Skeletal muscle satellite cell (primary cell): ENCODE data around the gene GPR83.
A peak's percentile ranks its signal among the peaks of the same experiment; 100 is the strongest.
"Not testable (repeated sequence)": the region's sequence is repeated elsewhere in the genome, so short reads cannot be mapped to it uniquely, and the experiment has no call there.

ENCODE experiments used
- H3K27me3 ChIP-seq: 2 replicates; pipeline ENCODE4 v1.7.0; 2013; ENCODE audit warnings: low read length; ENCODE audit not compliant: control insufficient read depth, insufficient read depth
- H3K36me3 ChIP-seq: 2 replicates; pipeline ENCODE4 v1.7.0; 2013; ENCODE audit warnings: mild to moderate bottlenecking, control low read depth, low read length; ENCODE audit not compliant: insufficient read depth
- H3K4me1 ChIP-seq: 2 replicates; pipeline ENCODE4 v1.7.0; 2013; ENCODE audit warnings: low read length; ENCODE audit not compliant: control insufficient read depth, insufficient read depth
- H3K4me2 ChIP-seq: 2 replicates; pipeline ENCODE4 v1.7.0; 2013; ENCODE audit warnings: mild to moderate bottlenecking, low read length
- H3K4me3 ChIP-seq: 2 replicates; pipeline ENCODE4 v1.7.0; 2013; ENCODE audit warnings: low read length
- H3K9ac ChIP-seq: 2 replicates; pipeline ENCODE4 v1.7.0; 2013; ENCODE audit warnings: mild to moderate bottlenecking, low read depth, low read length, moderate library complexity
- H3K9me3 ChIP-seq: replicated peaks from 2 replicates; pipeline ENCODE4 v1.7.0; 2013; ENCODE audit warnings: mild to moderate bottlenecking, control low read depth, low read length

The GPR83 gene

GRCh38 chr11:94417386-94417987 is 16.3 kb upstream of the GPR83 start:
- Histone ChIP-seq H3K4me3 (no peak overlapping the region), H3K4me2 (no peak overlapping the region), H3K4me1 (no peaks in the 10 kb centered on the region), H3K36me3 (no peaks in the 10 kb centered on the region), H3K27me3 (no peaks in the 10 kb centered on the region), H3K9ac (no peak overlapping the region), H3K9me3 (no peaks in the 10 kb centered on the region)

GRCh38 chr11:94405062-94405833 is 4.0 kb upstream of the GPR83 start:
- H3K9me3 ChIP-seq, result no peaks in the 10 kb centered on the region
- no peak overlapping the region for H3K4me2 ChIP-seq
- H3K27me3 ChIP-seq, result peaks cover 23% of the 10 kb centered on the region
- H3K36me3 ChIP-seq, result no peaks in the 10 kb centered on the region
- peaks cover 4% of the 10 kb centered on the region for H3K4me1 ChIP-seq
- no peak overlapping the region for H3K4me3 ChIP-seq
- H3K9ac ChIP-seq, result no peak overlapping the region

GRCh38 chr11:94402355-94402754 is 1.1 kb upstream of the GPR83 start:
- no peak overlapping the region for H3K4me3 ChIP-seq
- H3K4me1 ChIP-seq, result peaks cover 4% of the 10 kb centered on the region
- no peak overlapping the region for H3K4me2 ChIP-seq
- H3K9ac ChIP-seq, result no peak overlapping the region
- H3K9me3 ChIP-seq, result no peaks in the 10 kb centered on the region
- no peaks in the 10 kb centered on the region for H3K36me3 ChIP-seq
- peaks cover 52% of the 10 kb centered on the region for H3K27me3 ChIP-seq

- Histone ChIP-seq H3K27me3 (peaks cover 53% of the 10 kb centered on the region), H3K36me3 (no peaks in the 10 kb centered on the region), H3K9me3 (no peaks in the 10 kb centered on the region), H3K9ac (no peak overlapping the region), H3K4me1 (peaks cover 4% of the 10 kb centered on the region), H3K4me3 (peak overlapping the region; percentile 61), H3K4me2 (peak overlapping the region; percentile 86)
These were observed 600 bp upstream of the GPR83 start for GRCh38 chr11:94401773-94402265.

GRCh38 chr11:94400457-94400838 is 771 bp downstream of the GPR83 start:
- no peaks in the 10 kb centered on the region for H3K9me3 ChIP-seq
- H3K4me3 ChIP-seq, result no peak overlapping the region
- H3K27me3 ChIP-seq, result peaks cover 56% of the 10 kb centered on the region
- H3K4me1 ChIP-seq, result peaks cover 4% of the 10 kb centered on the region
- H3K9ac ChIP-seq, result no peak overlapping the region
- peak overlapping the region; percentile 86 for H3K4me2 ChIP-seq
- no peaks in the 10 kb centered on the region for H3K36me3 ChIP-seq

- H3K9me3 ChIP-seq, result no peaks in the 10 kb centered on the region
- H3K36me3 ChIP-seq, result no peaks in the 10 kb centered on the region
- H3K4me3 ChIP-seq, result no peak overlapping the region
- H3K9ac ChIP-seq, result no peak overlapping the region
- H3K4me2 ChIP-seq, result no peak overlapping the region
- H3K4me1 ChIP-seq, result peaks cover 4% of the 10 kb centered on the region
- H3K27me3 ChIP-seq, result peaks cover 60% of the 10 kb centered on the region
These were observed 1.2 kb downstream of the GPR83 start for GRCh38 chr11:94400050-94400449.

- no peak overlapping the region for H3K4me3 ChIP-seq
- no peaks in the 10 kb centered on the region for H3K36me3 ChIP-seq
- no peak overlapping the region for H3K9ac ChIP-seq
- no peak overlapping the region for H3K4me2 ChIP-seq
- H3K4me1 ChIP-seq, result peaks cover 4% of the 10 kb centered on the region
- no peaks in the 10 kb centered on the region for H3K9me3 ChIP-seq
- H3K27me3 ChIP-seq, result peaks cover 66% of the 10 kb centered on the region
These were observed 3.1 kb downstream of the GPR83 start for GRCh38 chr11:94398101-94398500.

GRCh38 chr11:94396282-94396681 is 4.9 kb downstream of the GPR83 start:
- H3K4me1 ChIP-seq, result peaks cover under 1% of the 10 kb centered on the region
- no peak overlapping the region for H3K4me2 ChIP-seq
- H3K27me3 ChIP-seq, result peaks cover 54% of the 10 kb centered on the region

GRCh38 chr11:94391937-94392336 is 9.3 kb downstream of the GPR83 start:
- H3K4me3 ChIP-seq, H3K36me3 ChIP-seq, H3K9ac ChIP-seq, H3K4me2 ChIP-seq, H3K4me1 ChIP-seq, H3K9me3 ChIP-seq: not testable (repeated sequence)
- peaks cover 14% of the 10 kb centered on the region for H3K27me3 ChIP-seq

More at GRCh38 chr11:94396282-94396681, 4.9 kb downstream of the GPR83 start:
- Histone ChIP-seq H3K9ac (no peak overlapping the region), H3K9me3 (no peaks in the 10 kb centered on the region), H3K36me3 (no peaks in the 10 kb centered on the region), H3K4me3 (no peak overlapping the region)

GRCh38 chr11:94379613-94380012 is 21.6 kb downstream of the GPR83 start:
- Histone ChIP-seq H3K9me3 (no peaks in the 10 kb centered on the region), H3K36me3 (no peaks in the 10 kb centered on the region), H3K9ac (no peak overlapping the region), H3K4me3 (no peak overlapping the region), H3K4me2 (no peak overlapping the region), H3K4me1 (no peaks in the 10 kb centered on the region), H3K27me3 (no peaks in the 10 kb centered on the region)

GRCh38 chr11:94376841-94377240 is 24.4 kb downstream of the GPR83 start:
- Histone ChIP-seq H3K27me3 (no peaks in the 10 kb centered on the region), H3K4me1 (no peaks in the 10 kb centered on the region), H3K4me3 (no peak overlapping the region), H3K4me2 (no peak overlapping the region), H3K36me3 (no peaks in the 10 kb centered on the region), H3K9ac (no peak overlapping the region), H3K9me3 (no peaks in the 10 kb centered on the region)

GRCh38 chr11:94370576-94370975 is 30.6 kb downstream of the GPR83 start:
- H3K4me1 ChIP-seq, H3K4me2 ChIP-seq, H3K36me3 ChIP-seq: not testable (repeated sequence)

More at GRCh38 chr11:94370576-94370975, 30.6 kb downstream of the GPR83 start:
- not testable (repeated sequence) for H3K9ac ChIP-seq, H3K4me3 ChIP-seq, H3K27me3 ChIP-seq, H3K9me3 ChIP-seq
